Panc1 (cell line): Measurements from ENCODE around the gene STXBP1.

Experiments used
- POLR2AphosphoS5 ChIP-seq: IDR thresholded peaks from 2 replicates; pipeline ENCODE4 v1.6.1; 2012; ENCODE audit warnings: mild to moderate bottlenecking, low read depth, low read length, moderate library complexity
- SIN3A ChIP-seq: IDR thresholded peaks from 2 replicates; pipeline ENCODE4 v1.6.1; 2012; ENCODE audit warnings: low read depth, mild to moderate bottlenecking, low read length, moderate library complexity, borderline replicate concordance; ENCODE audit not compliant: insufficient read depth
- TCF7L2 ChIP-seq: IDR thresholded peaks from 2 replicates; pipeline ENCODE4 v1.6.1; 2011; ENCODE audit warnings: mild to moderate bottlenecking, low read depth, low read length, inconsistent platforms
- TF ChIP-seq, protein P1 (sequence below): fragments of 450-650 bp; IDR thresholded peaks from 2 replicates; pipeline ENCODE4 v1.5.1; 2017; ENCODE audit warnings: mild to moderate bottlenecking

DNA sequence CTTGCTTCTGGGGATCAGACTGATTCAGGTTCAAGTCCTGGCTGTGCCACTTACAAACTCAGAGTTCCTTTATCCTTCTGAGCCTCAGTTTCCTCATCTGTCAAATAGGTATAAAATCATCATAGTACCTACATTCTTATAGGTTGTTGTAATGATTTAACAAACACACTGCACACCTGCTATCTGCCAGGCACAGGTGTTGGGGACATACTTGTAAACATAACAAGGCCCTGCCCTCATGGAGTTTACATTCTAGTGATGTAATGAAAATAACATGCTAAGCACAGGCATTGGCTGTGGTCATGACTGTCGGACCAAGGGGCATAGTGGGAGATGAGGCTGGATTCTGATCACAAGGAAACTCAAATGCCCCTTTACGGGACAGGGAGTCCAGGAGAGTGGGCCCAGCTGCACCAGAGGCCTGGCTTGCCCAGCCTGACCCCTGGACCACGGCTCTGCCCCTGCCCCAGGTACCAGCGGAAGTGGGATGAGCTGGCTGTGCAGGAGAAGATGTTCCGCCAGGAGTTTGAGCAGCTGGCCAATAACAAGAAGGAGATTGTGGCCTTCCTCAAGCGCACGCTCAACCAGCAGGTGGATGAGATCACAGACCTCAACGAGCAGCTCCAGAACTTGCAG lies 97.0 kb downstream of the STXBP1 start:
- TF ChIP-seq, protein P1, sequence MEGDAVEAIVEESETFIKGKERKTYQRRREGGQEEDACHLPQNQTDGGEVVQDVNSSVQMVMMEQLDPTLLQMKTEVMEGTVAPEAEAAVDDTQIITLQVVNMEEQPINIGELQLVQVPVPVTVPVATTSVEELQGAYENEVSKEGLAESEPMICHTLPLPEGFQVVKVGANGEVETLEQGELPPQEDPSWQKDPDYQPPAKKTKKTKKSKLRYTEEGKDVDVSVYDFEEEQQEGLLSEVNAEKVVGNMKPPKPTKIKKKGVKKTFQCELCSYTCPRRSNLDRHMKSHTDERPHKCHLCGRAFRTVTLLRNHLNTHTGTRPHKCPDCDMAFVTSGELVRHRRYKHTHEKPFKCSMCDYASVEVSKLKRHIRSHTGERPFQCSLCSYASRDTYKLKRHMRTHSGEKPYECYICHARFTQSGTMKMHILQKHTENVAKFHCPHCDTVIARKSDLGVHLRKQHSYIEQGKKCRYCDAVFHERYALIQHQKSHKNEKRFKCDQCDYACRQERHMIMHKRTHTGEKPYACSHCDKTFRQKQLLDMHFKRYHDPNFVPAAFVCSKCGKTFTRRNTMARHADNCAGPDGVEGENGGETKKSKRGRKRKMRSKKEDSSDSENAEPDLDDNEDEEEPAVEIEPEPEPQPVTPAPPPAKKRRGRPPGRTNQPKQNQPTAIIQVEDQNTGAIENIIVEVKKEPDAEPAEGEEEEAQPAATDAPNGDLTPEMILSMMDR = no peak
- TF ChIP-seq SIN3A (no peak), POLR2AphosphoS5 (no peak), TCF7L2 (no peak)
